Ovary (tissue), 9 donors: ENCODE results near the gene SPOCK1. TPM values are rescaled to one million over a fixed set of nuclear protein-coding genes. Genes with fewer than 3 reads are reported as not detected.

Experiments used
- DNase-seq, 5 donors: peaks; one replicate each; pipeline ENCODE4 v3.0.0-alpha.2; 2019 to 2020
- H3K27ac ChIP-seq, 2 donors: fragments of 200-600 bp; one replicate each; pipeline versions ENCODE4 v1.5.1 to v1.8.0; 2019 to 2022
- H3K27me3 ChIP-seq: fragments of 200-600 bp; one replicate; pipeline ENCODE4 v1.8.0; 2022
- H3K36me3 ChIP-seq: fragments of 200-600 bp; sonication (generic); one replicate; pipeline ENCODE4 v1.5.1; 2019
- H3K4me1 ChIP-seq: one replicate; pipeline ENCODE4 v1.8.1; 2013; ENCODE audit warnings: mild to moderate bottlenecking, moderate library complexity; ENCODE audit not compliant: insufficient read depth
- H3K4me3 ChIP-seq: fragments of 200-600 bp; sonication (generic); one replicate; pipeline ENCODE4 v1.5.1; 2017
- H3K9me3 ChIP-seq, 2 donors: fragments of 200-600 bp in 1 of 2; sonication (generic) in 1 of 2; one replicate each; pipeline versions ENCODE4 v1.5.1 to v1.8.1; 2013 to 2019; ENCODE audit warnings: mild to moderate bottlenecking in 1 of 2, moderate library complexity in 1 of 2
- CTCF ChIP-seq, 3 donors: fragments of 450-650 bp in 2 of 3; fragments of 200-600 bp in 1 of 3; IDR thresholded peaks; one replicate each; pipeline versions ENCODE4 v1.5.1 to v1.8.0; 2016 to 2022; ENCODE audit warnings: antibody characterized with exemption in 3 of 3, mild to moderate bottlenecking in 1 of 3
- EP300 ChIP-seq: sonication (generic); formaldehyde crosslinking; IDR thresholded peaks from one replicate; pipeline ENCODE4 v1.6.1; 2017; ENCODE audit warnings: antibody characterized with exemption
- POLR2A ChIP-seq: fragments of 450-650 bp; IDR thresholded peaks from one replicate; pipeline ENCODE4 v1.6.1; 2017; ENCODE audit warnings: antibody characterized with exemption, mild to moderate bottlenecking, moderate library complexity
- WGBS, 3 donors: extraction: QIAGEN DNeasy Blood & Tissue Kit in 1 of 3; methylation state at CpG; one replicate each; pipeline versions ENCODE4 v1.1.5 to v1.1.7; 2013 to 2017; 5-methylcytosine and 5-hydroxymethylcytosine counted together
- intact Hi-C, 4 donors: fragments of 100-400 bp; cut with DNase I; formaldehyde crosslinking; loops; one replicate each; pipeline versions ENCODE4 v1.11.0 to v1.15.1; 2022 to 2023
- polyA plus RNA-seq, 2 donors: library from polyadenylated mRNA; stranded (reverse); fragments of 200-250 nt in 1 of 2; fragments of 350-450 nt in 1 of 2; fragmentation: Illumina TruSeq in 1 of 2; extraction: RNeasy Lipid Tissue Mini Kit (QIAGEN cat#74804) in 1 of 2; gene quantifications; one replicate each; pipeline ENCODE4 v1.2.3, GENCODE V29; 2013 to 2014
- total RNA-seq, 7 donors: library from RNA; depleted of rRNA in 2 of 7; stranded (reverse); fragments of >200 nt in 2 of 7; fragmentation: NEBNext Ultra II Directional in 3 of 7; extraction: Animal tissue kit (Norgen Biotek cat#: 25700) in 3 of 7; gene quantifications; one replicate each; pipeline versions ENCODE4 v1.1.0 to v1.2.4, GENCODE V29; 2016 to 2023
- donor health status: DM: no; HTN: no; CAD: no; lungs with moderate emphysema.
- donor health status: DM: no; HTN: no; CAD: no.
- donor health status: Bipolar disorder and iron deficiency.
- donor health status: DM: yes; HTN: yes; CAD: no.
- donor health status: DM: no; HTN: no; CAD: no.
- donor health status: DM: yes; HTN: yes; CAD: no.

Gene SPOCK1
- total and polyA plus RNA-seq, 9 donors = 1.3 to 42.6 (median 10.8) TPM

- H3K4me1 ChIP-seq = no peaks in the 10 kb centered on the region
- no peak overlapping the region for H3K4me3 ChIP-seq
- no peak for DNase-seq
- 79 to 95% (median 84%) methylated on average over 2 of the region's 2 CpGs for WGBS, 3 donors
- no peaks in the 10 kb centered on the region for H3K36me3 ChIP-seq
- H3K27me3 ChIP-seq = no peaks in the 10 kb centered on the region
- no peak for TF ChIP-seq CTCF (IDR thresholded peaks at IDR 0.05)
- TF ChIP-seq EP300 = no peak
- TF ChIP-seq POLR2A = no peak
- H3K27ac ChIP-seq = no peak overlapping the region
- no peaks in the 10 kb centered on the region for H3K9me3 ChIP-seq
- intact Hi-C loops = no loop called here
These were observed 353.4 kb downstream of the SPOCK1 start for GRCh38 chr5:137145721-137146120.

GRCh38 chr5:137144656-137145055, 354.5 kb downstream of the SPOCK1 start:
- DNase-seq = no peak
- no peak overlapping the region for H3K4me3 ChIP-seq
- WGBS, 3 donors = 77 to 83% (median 79%) methylated on average over 4 of the region's 4 CpGs
- H3K4me1 ChIP-seq = no peaks in the 10 kb centered on the region
- no peaks in the 10 kb centered on the region for H3K9me3 ChIP-seq
- TF ChIP-seq POLR2A = no peak
- TF ChIP-seq CTCF (IDR thresholded peaks at IDR 0.05) = no peak
- no peak for TF ChIP-seq EP300
- H3K27me3 ChIP-seq = no peaks in the 10 kb centered on the region
- no peak overlapping the region for H3K27ac ChIP-seq
- no peaks in the 10 kb centered on the region for H3K36me3 ChIP-seq
- intact Hi-C loops = no loop called here

GRCh38 chr5:137142764-137143605, 356.1 kb downstream of the SPOCK1 start:
- DNase-seq = peak in 2 of 5 donors; percentile 17 to 41
- H3K27ac ChIP-seq = no peak overlapping the region
- H3K4me1 ChIP-seq = no peaks in the 10 kb centered on the region
- H3K36me3 ChIP-seq = no peaks in the 10 kb centered on the region
- no peak overlapping the region for H3K4me3 ChIP-seq
- intact Hi-C loops = no loop called here
- H3K27me3 ChIP-seq = no peaks in the 10 kb centered on the region
- H3K9me3 ChIP-seq = no peaks in the 10 kb centered on the region
- no peak for TF ChIP-seq EP300
- TF ChIP-seq POLR2A = no peak
- TF ChIP-seq CTCF (IDR thresholded peaks at IDR 0.05) = no peak
- 74 to 84% (median 77%) methylated on average over 7 of the region's 7 CpGs for WGBS, 3 donors

GRCh38 chr5:137142346-137142745, 356.8 kb downstream of the SPOCK1 start:
- 38 to 56% (median 38%) methylated on average over 3 of the region's 3 CpGs for WGBS, 3 donors
- Histone ChIP-seq H3K27ac (no peak overlapping the region), H3K4me1 (no peaks in the 10 kb centered on the region), H3K4me3 (no peak overlapping the region), H3K27me3 (no peaks in the 10 kb centered on the region), H3K36me3 (no peaks in the 10 kb centered on the region), H3K9me3 (no peaks in the 10 kb centered on the region)
- TF ChIP-seq CTCF (IDR thresholded peaks at IDR 0.05) (no peak), EP300 (no peak), POLR2A (no peak)
- DNase-seq = no peak
- intact Hi-C loops = no loop called here
